ENCODE results near the gene RASA3. TPM values are rescaled to one million over a fixed set of nuclear protein-coding genes. Genes with fewer than 3 reads are reported as not detected.

Gene RASA3
- total RNA-seq, 1 experiment from 2014 or later = 9.1 TPM

GRCh38 chr13:114100446-114101357, 31.7 kb downstream of the RASA3 start:
- ChIA-PET CTCF (interaction anchor here (0.5 kb wide), 1 partner anchor 10 kb away, joined by 5 read pairs; no protein-coding TSS in a partner anchor), POLR2A (ENCODE audit: unreplicated experiment) (no interaction called here)
- no peak overlapping the region for H3K27ac ChIP-seq (ENCODE audit: low read length)
- H3F3A ChIP-seq (ENCODE audit: low read length, unreplicated experiment) = peaks cover 3% of the 10 kb centered on the region
- H2AFZ ChIP-seq (ENCODE audit: low read length) = no peak overlapping the region
- no peaks in the 10 kb centered on the region for H3K36me3 ChIP-seq (ENCODE audit: low read depth, low read length)
- H3K9me2 ChIP-seq (replicated peaks; ENCODE audit: low read length) = no peaks in the 10 kb centered on the region
- no peak overlapping the region for H3K9ac ChIP-seq (ENCODE audit: low read length)
- H3K4me2 ChIP-seq (ENCODE audit: low read length) = no peak overlapping the region
- H3K79me2 ChIP-seq (ENCODE audit: low read length) = no peaks in the 10 kb centered on the region
- H3K9me3 ChIP-seq (ENCODE audit: low read length) = no peaks in the 10 kb centered on the region
- no peaks in the 10 kb centered on the region for H4K20me1 ChIP-seq (ENCODE audit: low read length)
- no peak overlapping the region for H3K4me3 ChIP-seq (ENCODE audit: low read length)
- no peaks in the 10 kb centered on the region for H3K27me3 ChIP-seq (ENCODE audit: low read length)
- no peak for TF ChIP-seq EZH2phosphoT487 (IDR thresholded peaks at IDR 0.05; ENCODE audit: borderline replicate concordance, low read length)
- TF ChIP-seq, protein P1, sequence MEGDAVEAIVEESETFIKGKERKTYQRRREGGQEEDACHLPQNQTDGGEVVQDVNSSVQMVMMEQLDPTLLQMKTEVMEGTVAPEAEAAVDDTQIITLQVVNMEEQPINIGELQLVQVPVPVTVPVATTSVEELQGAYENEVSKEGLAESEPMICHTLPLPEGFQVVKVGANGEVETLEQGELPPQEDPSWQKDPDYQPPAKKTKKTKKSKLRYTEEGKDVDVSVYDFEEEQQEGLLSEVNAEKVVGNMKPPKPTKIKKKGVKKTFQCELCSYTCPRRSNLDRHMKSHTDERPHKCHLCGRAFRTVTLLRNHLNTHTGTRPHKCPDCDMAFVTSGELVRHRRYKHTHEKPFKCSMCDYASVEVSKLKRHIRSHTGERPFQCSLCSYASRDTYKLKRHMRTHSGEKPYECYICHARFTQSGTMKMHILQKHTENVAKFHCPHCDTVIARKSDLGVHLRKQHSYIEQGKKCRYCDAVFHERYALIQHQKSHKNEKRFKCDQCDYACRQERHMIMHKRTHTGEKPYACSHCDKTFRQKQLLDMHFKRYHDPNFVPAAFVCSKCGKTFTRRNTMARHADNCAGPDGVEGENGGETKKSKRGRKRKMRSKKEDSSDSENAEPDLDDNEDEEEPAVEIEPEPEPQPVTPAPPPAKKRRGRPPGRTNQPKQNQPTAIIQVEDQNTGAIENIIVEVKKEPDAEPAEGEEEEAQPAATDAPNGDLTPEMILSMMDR (conservative IDR thresholded peaks at IDR 0.05; ENCODE audit: low read depth, low read length) = no peak
- TF ChIP-seq EZH2 (IDR thresholded peaks at IDR 0.05; ENCODE audit: low read length, unreplicated experiment) = no peak
- no peaks in the 10 kb centered on the region for H3K4me1 ChIP-seq (ENCODE audit: insufficient read depth, low read length)
- intact Hi-C loops (cut with micrococcal nuclease) = no loop called here
- DNase-seq (no peak), ATAC-seq (peak; percentile 3; the same call in 1 of the 2 replicates)
- no TSS peak for BruUV-seq (replicated peaks)

GRCh38 chr13:114099918-114100445, 32.4 kb downstream of the RASA3 start:
- CTCF ChIA-PET = interaction anchor here (0.5 kb wide), 1 partner anchor 11 kb away, joined by 5 read pairs; no protein-coding TSS in a partner anchor
- Histone ChIP-seq H4K20me1 (ENCODE audit: low read length) (no peaks in the 10 kb centered on the region), H3K36me3 (ENCODE audit: low read depth, low read length) (no peaks in the 10 kb centered on the region), H3K79me2 (ENCODE audit: low read length) (0 out of 2 replicates have a peak, but pooled peaks cover 4% of the 10 kb centered on the region), H3K27me3 (ENCODE audit: low read length) (no peaks in the 10 kb centered on the region), H3K4me1 (ENCODE audit: insufficient read depth, low read length) (no peaks in the 10 kb centered on the region), H3K27ac (ENCODE audit: low read length) (no peak overlapping the region), H3K9me3 (ENCODE audit: low read length) (no peaks in the 10 kb centered on the region), H3F3A (ENCODE audit: low read length, unreplicated experiment) (peaks cover 3% of the 10 kb centered on the region), H2AFZ (ENCODE audit: low read length) (no peak overlapping the region), H3K4me3 (ENCODE audit: low read length) (no peak overlapping the region), H3K9me2 (replicated peaks; ENCODE audit: low read length) (no peaks in the 10 kb centered on the region), H3K9ac (ENCODE audit: low read length) (no peak overlapping the region), H3K4me2 (ENCODE audit: low read length) (no peak overlapping the region)
- TF ChIP-seq, protein P1 (conservative IDR thresholded peaks at IDR 0.05; ENCODE audit: low read depth, low read length) = no peak
- TF ChIP-seq EZH2phosphoT487 (IDR thresholded peaks at IDR 0.05; ENCODE audit: borderline replicate concordance, low read length) (no peak), EZH2 (IDR thresholded peaks at IDR 0.05; ENCODE audit: low read length, unreplicated experiment) (no peak)
- POLR2A ChIA-PET (ENCODE audit: unreplicated experiment) = no interaction called here
- intact Hi-C loops (cut with micrococcal nuclease) = loop anchor here (2.0 kb wide), 1 partner anchor 35 kb away; no protein-coding TSS in a partner anchor
- ATAC-seq (peak; percentile 68), DNase-seq (peak; percentile 66)
- BruUV-seq (replicated peaks) = no TSS peak
